Left ventricle myocardium inferior (tissue), 1 donor: ENCODE measurements around the gene ENDOD1. TPM values are rescaled to one million over a fixed set of nuclear protein-coding genes. Genes with fewer than 3 reads are reported as not detected.

Experiments
- DNase-seq: peaks from one replicate; pipeline ENCODE4 v3.0.0-alpha.2; 2020
- H3K27ac ChIP-seq: fragments of 200-600 bp; replicated peaks from 2 replicates; pipeline ENCODE4 v1.8.0; 2021
- H3K27me3 ChIP-seq: fragments of 200-600 bp; 2 replicates; pipeline ENCODE4 v1.8.0; 2021; ENCODE audit warnings: low read depth
- H3K36me3 ChIP-seq: fragments of 200-600 bp; 2 replicates; pipeline ENCODE4 v1.8.0; 2021
- H3K4me1 ChIP-seq: fragments of 200-600 bp; 2 replicates; pipeline ENCODE4 v1.8.0; 2021
- H3K4me3 ChIP-seq: fragments of 200-600 bp; 2 replicates; pipeline ENCODE4 v1.8.0; 2021; ENCODE audit warnings: mild to moderate bottlenecking, moderate library complexity
- H3K9me3 ChIP-seq: fragments of 200-600 bp; replicated peaks from 2 replicates; pipeline ENCODE4 v1.8.0; 2021
- intact Hi-C: fragments of 100-400 bp; cut with micrococcal nuclease; formaldehyde crosslinking; loops from one replicate; pipeline ENCODE4 v1.11.0; 2022
- total RNA-seq: library from RNA; stranded (reverse); fragmentation: NEBNext Ultra II Directional; extraction: Animal tissue kit (Norgen Biotek cat#: 25700); gene quantifications from one replicate; pipeline ENCODE4 v1.2.1, GENCODE V29; 2021
- TF ChIP-seq, protein P1 (sequence below): fragments of 200-600 bp; IDR thresholded peaks from 2 replicates; pipeline ENCODE4 v1.8.0; 2021; ENCODE audit warnings: antibody characterized with exemption, mild to moderate bottlenecking, borderline replicate concordance
- donor health status: DM: no; HTN: yes; CAD: no; lungs with severe emphysema.

Gene ENDOD1
- total RNA-seq, 1 donor from 2014 or later: 11.3 TPM

DNA sequence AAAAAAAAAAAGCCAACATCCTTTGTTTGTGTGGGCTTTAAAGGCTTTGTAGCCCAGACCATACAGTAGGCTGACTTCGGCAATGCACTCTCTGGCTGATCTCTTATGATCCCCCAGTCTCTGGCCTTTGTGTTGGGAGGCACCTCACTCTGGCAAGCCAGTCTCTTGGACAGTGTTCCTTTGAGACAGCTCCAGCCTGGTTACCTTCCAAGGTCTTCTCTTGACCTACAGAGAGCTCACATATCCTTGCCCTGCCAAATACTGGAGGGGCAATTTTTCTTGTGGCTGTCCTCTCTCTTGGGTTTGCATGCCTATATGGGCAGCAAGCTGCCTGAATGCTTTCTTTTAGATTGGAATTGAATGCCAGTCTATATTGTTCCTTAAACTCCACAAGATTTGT lies 71.6 kb downstream of the ENDOD1 start:
- Histone ChIP-seq H3K4me3 (no peak overlapping the region), H3K36me3 (no peaks in the 10 kb centered on the region), H3K9me3 (no peaks in the 10 kb centered on the region), H3K27ac (no peak overlapping the region), H3K4me1 (peaks cover 13% of the 10 kb centered on the region), H3K27me3 (no peaks in the 10 kb centered on the region)
- intact Hi-C loops: no loop called here
- DNase-seq: no peak
- TF ChIP-seq, protein P1, sequence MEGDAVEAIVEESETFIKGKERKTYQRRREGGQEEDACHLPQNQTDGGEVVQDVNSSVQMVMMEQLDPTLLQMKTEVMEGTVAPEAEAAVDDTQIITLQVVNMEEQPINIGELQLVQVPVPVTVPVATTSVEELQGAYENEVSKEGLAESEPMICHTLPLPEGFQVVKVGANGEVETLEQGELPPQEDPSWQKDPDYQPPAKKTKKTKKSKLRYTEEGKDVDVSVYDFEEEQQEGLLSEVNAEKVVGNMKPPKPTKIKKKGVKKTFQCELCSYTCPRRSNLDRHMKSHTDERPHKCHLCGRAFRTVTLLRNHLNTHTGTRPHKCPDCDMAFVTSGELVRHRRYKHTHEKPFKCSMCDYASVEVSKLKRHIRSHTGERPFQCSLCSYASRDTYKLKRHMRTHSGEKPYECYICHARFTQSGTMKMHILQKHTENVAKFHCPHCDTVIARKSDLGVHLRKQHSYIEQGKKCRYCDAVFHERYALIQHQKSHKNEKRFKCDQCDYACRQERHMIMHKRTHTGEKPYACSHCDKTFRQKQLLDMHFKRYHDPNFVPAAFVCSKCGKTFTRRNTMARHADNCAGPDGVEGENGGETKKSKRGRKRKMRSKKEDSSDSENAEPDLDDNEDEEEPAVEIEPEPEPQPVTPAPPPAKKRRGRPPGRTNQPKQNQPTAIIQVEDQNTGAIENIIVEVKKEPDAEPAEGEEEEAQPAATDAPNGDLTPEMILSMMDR: no peak

DNA sequence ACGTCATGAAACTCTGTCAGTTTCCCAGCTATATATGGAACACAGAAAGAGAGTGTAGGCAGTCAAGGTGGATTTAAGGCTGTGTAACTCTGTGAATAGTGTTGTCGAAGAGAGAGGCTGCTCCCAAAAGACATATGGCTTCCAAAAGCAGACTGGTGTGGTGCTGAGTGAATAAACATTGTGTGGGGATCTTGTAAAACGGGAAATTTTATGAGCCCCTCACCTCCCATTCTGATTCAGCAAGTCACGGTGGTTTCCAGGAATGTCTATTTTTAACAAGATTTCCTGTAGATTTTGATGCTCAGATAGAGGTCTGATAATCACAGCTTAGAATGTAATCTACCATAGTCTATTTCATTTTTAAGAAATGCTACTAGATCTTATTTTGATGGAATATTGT lies 73.5 kb downstream of the ENDOD1 start:
- Histone ChIP-seq H3K9me3 (no peaks in the 10 kb centered on the region), H3K27me3 (no peaks in the 10 kb centered on the region), H3K4me1 (no peaks in the 10 kb centered on the region), H3K36me3 (no peaks in the 10 kb centered on the region), H3K27ac (no peak overlapping the region), H3K4me3 (no peak overlapping the region)
- intact Hi-C loops: no loop called here
- no peak for DNase-seq
- TF ChIP-seq, protein P1: no peak

DNA sequence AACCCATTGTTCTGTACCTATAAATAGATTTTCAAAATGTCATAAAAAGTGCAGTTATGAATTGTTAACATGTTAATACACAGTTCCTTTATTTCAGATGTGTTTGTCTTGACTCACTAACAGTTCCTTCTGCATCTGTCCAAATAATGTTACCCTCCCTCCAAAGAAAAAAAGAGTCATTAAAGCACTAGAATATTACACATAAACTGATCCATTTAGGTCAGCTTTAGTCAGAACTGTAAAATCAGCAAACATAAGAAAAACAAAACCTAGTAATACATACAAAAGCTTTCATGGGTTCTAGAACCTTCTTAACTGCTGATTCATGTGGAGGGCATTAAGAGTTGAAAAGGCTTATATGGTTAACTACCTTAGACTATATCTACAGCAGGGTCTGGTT lies 76.0 kb downstream of the ENDOD1 start:
- Histone ChIP-seq H3K36me3 (no peaks in the 10 kb centered on the region), H3K9me3 (no peaks in the 10 kb centered on the region), H3K27me3 (no peaks in the 10 kb centered on the region), H3K4me1 (no peaks in the 10 kb centered on the region), H3K27ac (no peak overlapping the region), H3K4me3 (no peak overlapping the region)
- DNase-seq: no peak
- intact Hi-C loops: no loop called here
- TF ChIP-seq, protein P1: no peak

DNA sequence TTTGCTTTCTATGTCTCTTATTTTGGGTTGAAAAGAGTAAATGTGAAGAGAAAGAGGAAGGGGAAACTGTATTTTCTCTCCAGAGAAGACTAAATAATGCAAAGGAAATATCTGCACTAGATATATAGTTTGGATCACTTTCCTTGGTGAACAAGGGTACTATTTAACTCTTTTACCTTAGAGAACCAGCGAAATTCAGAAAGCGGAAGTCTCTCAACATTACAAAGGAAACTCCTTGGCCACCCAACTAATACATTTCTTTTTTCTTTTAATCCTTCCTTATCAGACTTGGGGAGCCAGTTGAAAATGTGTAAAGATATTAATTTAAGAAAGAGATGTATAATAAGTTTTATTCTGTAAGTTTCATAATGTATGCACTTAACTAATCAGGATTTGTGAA lies 77.1 kb downstream of the ENDOD1 start:
- no peaks in the 10 kb centered on the region for H3K36me3 ChIP-seq
- TF ChIP-seq, protein P1: no peak
- no peak for DNase-seq
- no peaks in the 10 kb centered on the region for H3K9me3 ChIP-seq
- H3K4me1 ChIP-seq: no peaks in the 10 kb centered on the region
- no peaks in the 10 kb centered on the region for H3K27me3 ChIP-seq
- intact Hi-C loops: no loop called here
- H3K27ac ChIP-seq: no peak overlapping the region
- no peak overlapping the region for H3K4me3 ChIP-seq

DNA sequence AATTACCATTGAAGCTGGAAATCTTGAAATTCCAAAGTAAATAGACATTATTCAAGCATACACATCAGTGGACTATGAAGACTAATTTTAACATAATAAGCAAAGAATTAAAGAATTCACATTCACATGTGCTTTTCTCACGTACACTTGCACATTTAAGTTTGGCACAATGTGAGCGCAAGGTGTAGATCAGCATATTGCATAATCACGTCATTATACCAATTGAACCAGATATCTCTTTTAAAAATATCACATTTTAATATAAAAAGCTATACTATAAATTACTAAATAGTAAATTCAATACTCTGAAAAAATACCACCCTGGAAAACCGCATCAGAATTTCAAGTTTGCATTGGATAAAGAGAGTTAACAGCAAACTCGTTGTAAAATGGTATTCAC lies 80.6 kb downstream of the ENDOD1 start:
- intact Hi-C loops: no loop called here
- Histone ChIP-seq H3K36me3 (peaks cover 7% of the 10 kb centered on the region), H3K4me3 (no peak overlapping the region), H3K27ac (no peak overlapping the region), H3K4me1 (no peaks in the 10 kb centered on the region), H3K27me3 (no peaks in the 10 kb centered on the region), H3K9me3 (no peaks in the 10 kb centered on the region)
- DNase-seq: no peak
- TF ChIP-seq, protein P1: no peak
